Right renal cortex interstitium (tissue), 3 donors: ENCODE data around the gene KLLN. TPM values are rescaled to one million over a fixed set of nuclear protein-coding genes. Genes with fewer than 3 reads are reported as not detected.
"Not testable (repeated sequence)": the region's sequence is repeated elsewhere in the genome, so short reads cannot be mapped to it uniquely, and the experiment has no call there.

Source experiments
- DNase-seq, 3 donors: peaks; one replicate each; pipeline ENCODE4 v3.0.0-alpha.2; 2013; ENCODE audit warnings: low read depth in 3 of 3, low spot score in 2 of 3
- polyA plus RNA-seq, 3 donors: library from polyadenylated mRNA; unstranded; fragments of 120-200 nt; gene quantifications; one replicate each; pipeline ENCODE4 v1.2.1, GENCODE V29; 2013; ENCODE audit not compliant: insufficient read length in 3 of 3

Gene KLLN, protein sequence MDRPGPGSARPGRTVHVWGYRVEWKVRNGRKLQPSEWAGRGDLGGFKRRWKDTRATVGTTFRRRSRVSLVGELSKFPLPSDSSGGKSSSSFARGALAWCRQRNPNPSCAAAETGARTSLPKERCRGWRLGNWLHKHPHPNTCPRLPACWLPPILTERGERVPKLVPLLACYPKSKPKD
- polyA plus RNA-seq, result 1 to 10 TPM; 1.5 to 1.8 (median 1.7) TPM

DNA sequence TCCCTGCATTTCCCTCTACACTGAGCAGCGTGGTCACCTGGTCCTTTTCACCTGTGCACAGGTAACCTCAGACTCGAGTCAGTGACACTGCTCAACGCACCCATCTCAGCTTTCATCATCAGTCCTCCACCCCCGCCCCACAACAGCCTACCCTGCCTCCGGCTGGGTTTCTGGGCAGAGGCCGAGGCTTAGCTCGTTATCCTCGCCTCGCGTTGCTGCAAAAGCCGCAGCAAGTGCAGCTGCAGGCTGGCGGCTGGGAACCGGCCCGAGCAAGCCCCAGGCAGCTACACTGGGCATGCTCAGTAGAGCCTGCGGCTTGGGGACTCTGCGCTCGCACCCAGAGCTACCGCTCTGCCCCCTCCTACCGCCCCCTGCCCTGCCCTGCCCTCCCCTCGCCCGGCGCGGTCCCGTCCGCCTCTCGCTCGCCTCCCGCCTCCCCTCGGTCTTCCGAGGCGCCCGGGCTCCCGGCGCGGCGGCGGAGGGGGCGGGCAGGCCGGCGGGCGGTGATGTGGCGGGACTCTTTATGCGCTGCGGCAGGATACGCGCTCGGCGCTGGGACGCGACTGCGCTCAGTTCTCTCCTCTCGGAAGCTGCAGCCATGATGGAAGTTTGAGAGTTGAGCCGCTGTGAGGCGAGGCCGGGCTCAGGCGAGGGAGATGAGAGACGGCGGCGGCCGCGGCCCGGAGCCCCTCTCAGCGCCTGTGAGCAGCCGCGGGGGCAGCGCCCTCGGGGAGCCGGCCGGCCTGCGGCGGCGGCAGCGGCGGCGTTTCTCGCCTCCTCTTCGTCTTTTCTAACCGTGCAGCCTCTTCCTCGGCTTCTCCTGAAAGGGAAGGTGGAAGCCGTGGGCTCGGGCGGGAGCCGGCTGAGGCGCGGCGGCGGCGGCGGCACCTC lies at the start of gene KLLN, which contains the start of gene PTEN:
Gene KLLN, minus strand, starts transcription at position 481 of the 891 bp plus-strand sequence. CDS start 1,046 bp downstream, outside the sequence.
Gene PTEN, plus strand, starts transcription at position 573 of the 891 bp plus-strand sequence. CDS start 845 bp downstream, outside the sequence.
- peak; percentile 57 to 84 (median 82) for DNase-seq

DNA sequence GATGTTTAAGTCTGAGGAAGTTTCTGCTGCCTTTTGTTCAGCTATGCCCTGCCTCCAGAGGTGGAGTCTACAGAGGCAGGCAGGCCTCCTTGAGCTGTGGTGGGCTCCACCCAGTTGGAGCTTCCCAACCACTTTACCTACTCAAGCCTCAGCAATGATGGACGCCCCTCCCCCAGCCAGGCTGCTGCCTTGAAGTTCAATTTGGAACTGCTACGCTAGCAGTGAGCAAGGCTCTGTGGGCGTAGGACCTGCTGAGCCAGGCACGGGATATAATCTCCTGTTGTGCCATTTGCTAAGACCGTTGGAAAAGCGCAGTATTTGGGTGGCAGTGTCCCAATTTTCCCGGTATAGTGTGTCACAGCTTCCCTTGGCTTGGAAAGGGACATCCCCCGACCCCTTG lies 40.1 kb upstream of the KLLN start:
- not testable (repeated sequence) for DNase-seq

DNA sequence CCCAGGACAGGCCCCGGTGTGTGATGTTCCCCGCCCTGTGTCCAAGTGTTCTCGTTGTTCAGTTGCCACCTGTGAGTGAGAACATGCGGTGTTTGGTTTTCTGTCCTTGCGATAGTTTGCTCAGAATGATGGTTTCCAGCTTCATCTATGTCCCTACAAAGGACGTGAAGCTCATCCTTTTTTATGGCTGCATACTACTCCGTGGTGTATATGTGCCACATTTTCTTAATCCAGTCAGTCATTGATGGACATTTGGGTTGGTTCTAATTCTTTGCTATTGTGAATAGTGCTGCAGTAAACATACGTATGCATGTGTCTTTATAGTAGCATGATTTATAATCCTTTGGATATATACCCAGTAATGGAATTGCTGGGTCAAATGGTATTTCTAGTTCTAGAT lies 34.6 kb upstream of the KLLN start:
- DNase-seq, result not testable (repeated sequence)

DNA sequence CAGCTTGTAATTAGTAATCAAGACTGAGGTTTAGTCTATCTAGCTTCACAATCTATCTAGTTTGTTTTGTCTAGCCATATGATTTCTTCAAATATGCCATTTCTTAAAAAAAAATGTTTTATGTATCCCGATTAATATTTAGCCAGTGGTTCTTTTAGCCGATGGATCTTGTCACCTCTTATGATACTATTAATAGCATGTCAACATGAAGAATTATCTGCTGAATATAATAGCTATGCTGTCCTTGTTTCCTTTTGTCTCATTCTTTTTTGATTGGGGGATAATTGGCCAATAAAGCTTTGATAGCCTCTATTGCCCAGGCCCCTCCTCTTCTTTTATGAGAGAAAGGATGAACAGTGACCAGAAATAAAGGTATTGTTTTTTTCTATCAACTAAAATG lies 32.9 kb upstream of the KLLN start:
- no peak for DNase-seq

DNA sequence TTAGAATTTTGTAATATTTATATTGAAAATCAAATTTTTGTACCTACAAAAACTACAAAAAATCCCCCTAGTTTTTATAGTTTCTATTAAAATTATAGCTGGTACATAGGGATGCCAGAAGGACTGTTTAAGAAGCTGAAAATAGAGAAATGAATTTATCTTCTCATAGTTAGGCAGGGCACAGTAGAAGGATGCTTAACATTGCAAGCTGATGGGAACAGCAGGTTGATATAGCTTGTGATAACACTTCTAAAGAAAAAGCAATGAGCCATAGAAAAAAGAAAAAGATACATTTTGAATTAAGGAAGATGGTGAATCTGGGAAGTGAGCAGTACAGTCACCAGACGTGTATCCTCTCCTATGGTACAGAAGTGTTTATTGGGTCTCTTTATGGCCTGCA lies 32.1 kb upstream of the KLLN start:
- no peak for DNase-seq

DNA sequence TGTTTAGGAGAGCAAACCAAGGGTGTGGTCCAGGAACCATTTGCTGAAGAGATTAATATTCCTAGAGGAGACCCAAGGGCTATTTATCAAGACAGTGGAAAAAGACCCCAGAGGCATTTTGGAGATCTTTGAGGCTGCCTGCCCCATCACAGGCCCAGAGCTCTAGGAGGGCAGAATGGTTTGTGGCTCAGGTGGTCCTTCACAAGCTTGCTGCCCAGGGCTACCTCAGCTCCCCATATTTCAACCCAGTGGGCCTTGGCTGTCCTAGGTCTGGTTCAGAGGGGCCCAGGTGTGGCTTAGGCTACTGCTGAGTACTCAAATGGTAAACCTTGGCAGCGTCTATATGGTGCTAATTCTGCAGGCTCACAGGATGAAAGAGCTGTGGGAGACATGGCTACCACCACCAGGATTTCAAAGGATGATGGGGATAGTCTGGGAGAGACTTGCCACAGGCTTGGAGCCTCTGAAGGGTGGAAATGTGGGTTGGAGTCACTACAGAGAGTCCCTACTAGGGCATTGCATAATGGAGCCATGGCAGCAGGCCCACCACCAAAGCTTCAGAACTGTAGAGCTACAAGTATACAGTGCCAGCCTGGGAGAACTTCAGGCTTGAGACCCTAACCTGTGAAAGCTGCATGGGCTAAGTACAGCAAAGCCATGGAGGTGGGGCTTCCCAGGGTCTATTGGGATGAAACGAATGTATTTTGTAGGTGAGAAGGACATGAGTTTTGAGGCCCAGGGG lies 24.4 kb upstream of the KLLN start:
- no peak for DNase-seq

DNA sequence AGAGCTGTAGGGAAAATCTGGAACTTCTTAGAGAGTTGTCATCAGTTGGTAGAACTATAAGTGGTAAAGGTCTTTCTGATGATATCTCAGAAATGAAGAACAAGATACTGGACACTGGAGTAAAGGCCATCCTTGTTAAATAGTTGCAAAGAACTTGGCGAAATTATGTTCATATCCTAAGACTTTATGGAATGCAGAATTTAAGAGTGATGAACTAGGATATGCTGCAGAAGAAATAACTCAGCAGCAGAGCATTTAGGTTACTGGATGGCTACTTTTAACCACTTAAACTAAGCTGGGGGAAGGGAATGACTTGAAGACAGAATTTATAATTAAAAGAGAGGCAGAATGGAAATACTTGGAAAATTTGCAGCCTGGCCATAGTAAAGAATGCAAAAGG lies 23.8 kb upstream of the KLLN start:
- no peak for DNase-seq

DNA sequence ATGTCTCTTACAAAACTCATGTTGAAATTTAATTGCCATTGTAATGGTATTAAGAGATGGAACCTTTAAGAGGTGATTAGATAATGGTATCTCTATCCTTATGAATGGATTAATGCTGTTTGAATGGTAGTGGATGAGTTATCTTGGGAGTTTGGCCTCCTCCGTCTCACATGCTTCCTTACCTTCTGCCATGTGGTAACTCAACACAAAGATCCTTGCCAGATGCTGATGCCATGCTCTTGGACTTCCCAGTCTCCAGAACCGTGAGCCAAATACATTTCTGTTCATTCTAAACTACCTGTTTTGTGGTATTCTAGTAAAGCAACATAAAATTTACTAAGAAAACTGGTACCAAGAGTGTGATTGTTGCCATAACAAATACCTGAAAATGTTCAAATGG lies 23.3 kb upstream of the KLLN start:
- DNase-seq, result no peak

DNA sequence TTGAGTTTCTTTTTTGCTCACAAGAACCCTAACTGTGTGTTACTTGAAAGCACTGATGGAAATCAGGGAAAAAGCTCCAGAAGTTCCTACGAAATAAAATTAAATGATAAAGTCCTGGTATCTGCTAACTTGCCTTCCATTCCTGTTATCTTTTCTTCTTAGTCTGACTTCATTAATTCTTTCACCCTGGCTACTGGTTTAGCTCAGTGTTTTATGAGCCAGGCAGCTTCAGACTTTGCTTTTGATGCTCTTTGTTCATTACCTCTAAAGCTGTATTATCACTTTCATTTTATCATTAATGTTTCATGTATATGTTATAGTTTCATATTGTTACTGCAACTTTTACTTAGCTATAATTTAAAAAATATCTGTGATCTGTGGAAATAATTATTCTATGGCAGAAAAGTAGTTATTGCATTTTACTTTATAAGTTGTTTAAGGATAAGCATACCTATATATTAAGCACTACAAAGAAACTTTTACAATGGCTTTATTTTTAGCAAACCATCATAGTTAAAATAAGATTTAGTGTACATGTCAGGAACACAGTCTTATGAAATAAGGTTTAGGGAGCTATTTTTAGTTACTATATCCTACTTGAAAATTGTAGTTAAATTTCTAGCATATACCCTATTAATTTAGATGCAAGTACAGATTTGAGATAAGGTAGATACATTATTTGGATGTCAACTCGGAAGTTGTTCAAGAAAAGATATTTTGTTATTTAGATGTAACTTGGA lies 19.4 kb upstream of the KLLN start:
- DNase-seq, result no peak

DNA sequence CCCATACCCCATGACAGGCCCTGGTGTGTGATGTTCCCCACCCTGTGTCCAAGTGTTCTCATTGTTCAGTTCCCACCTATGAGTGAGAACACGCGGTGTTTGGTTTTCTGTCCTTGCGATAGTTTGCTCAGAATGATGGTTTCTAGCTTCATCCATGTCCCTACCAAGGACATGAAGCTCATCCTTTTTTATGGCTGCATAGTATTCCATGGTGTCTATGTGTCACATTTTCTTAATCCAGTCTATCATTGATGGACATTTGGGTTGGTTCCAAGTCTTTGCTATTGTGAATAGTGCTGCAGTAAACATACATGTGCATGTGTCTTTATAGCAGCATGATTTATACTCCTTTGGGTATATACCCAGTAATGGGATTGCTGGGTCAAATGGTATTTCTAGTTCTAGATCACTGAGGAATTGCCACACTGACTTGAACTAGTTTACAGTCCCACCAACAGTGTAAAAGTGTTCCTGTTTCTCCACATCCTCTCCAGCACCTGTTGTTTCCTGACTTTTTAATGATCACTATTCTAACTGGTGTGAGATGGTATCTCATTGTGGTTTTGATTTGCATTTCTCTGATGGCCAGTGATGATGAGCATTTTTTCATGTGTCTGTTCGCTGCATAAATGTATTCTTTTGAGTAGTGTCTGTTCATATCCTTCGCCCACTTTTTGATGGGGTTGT lies 18.2 kb upstream of the KLLN start:
- not testable (repeated sequence) for DNase-seq

DNA sequence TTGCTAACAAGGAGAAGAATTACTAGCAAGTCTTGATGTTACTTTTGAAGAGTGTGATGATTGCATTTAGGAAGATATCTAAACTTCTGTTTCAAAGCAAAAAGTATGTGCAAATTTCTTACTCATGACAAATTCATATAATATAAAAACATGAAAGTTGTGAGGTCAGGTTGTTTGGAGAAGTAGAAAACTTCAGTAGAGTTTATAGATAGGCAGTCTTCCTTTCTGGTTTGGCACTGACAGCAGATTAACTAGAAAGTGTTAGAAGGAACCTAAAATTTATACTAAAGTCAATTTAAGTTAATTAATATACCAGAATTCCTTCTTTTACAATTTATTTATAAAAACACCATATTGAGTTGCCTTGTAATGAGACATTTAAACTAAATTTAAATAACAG lies 17.0 kb upstream of the KLLN start:
- DNase-seq, result no peak

DNA sequence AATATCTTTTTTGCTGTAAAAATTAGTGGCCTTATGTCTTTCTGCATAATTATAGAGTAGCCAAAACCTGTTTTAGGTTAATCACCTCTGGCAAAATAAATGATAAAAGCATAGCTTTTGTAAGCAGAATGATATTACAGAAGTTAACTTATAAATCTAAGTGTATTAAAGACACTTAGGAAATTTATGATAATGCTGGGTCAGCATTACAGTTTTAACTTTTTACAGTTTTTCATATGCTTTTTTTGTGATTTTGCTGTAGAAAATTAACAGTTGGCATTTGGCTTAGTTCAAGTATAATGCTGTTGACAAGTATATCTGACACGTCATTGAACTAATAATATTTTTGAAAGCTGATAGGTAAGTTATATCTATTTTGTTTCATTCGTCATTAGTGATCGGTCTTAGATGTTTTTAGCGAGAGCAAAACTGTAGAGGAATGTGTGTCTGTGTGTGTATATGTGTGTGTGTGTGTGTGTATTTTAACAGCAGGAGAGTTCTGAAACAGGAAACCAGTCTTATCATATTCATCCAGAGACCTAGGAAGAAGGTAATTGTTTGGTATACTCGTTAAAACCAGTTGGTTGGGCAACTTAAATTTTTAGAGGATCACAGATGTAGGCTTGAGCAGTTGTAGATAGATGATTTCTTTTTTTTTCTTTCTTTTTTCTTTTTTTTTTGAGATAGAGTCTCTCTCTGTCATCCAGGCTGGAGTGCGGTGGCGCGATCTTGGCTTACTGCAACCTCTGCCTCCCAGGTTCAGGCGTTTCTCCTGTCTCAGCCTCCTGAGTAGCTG lies 15.5 kb upstream of the KLLN start:
- DNase-seq, result no peak

DNA sequence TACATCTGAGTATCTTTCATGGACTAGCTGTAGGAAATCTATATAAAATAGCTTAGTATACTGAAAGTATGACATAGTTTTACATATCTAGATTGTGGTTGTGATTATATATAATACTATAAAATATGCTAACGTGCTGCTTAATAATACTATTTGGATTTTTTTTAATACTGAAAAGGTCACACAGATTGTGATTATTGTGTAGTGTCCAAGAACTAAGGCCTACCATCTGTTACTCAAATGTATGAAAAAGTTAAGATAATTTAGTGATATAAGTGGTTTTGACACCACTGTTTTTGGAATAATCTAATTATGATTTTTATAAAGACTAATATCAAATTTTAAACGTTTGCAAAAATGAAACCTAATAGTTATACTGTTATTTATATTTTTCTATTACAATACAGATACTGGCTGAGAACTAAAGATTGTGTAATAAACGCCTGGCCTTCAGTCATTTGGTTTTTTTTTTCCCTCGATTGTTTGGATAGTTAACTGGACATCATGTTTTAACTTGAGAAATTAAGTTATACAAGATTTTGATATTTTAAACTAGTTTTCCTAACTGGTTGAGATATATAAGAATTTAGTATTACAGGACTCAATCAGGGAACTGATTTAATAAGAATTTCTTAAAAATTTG lies 12.7 kb upstream of the KLLN start:
- no peak for DNase-seq

DNA sequence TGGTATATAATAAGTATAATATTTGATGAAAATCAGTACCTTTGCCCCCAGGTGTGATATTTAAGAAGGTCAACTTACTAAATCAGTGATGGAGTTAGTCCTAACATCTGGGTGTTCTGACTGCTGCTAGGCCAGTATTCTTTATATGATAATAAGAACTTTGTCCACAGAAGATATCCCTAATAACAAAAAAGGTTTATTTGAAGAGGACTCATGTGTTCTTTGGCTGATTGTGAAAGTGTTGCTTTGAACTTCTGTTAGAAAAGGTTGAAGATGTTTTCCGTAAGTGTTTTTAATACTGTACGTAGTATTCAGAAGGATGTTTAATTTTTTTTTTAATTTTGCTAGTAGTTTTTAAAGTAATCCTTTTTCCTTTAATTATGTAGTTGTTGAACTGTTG lies 10.3 kb upstream of the KLLN start:
- no peak for DNase-seq

DNA sequence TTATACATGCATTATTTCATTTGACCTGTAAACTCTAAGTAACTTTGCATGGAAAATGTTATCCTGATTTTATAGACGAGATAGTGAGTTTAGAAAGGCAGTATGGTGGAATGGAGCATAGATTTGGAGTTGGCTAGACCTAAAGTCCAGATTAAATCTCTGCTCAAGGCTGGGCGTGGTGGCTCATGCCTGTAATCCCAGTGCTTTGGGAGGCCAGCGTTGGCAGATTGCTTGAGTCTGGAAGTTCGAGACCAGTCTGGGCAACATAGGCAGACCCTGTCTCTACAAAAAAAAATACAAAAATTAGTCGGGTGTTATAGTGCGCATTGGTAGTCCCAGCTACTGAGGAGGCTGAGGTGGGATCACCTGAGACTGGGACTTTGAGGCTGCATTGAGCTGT lies 9.5 kb upstream of the KLLN start:
- DNase-seq, result no peak

DNA sequence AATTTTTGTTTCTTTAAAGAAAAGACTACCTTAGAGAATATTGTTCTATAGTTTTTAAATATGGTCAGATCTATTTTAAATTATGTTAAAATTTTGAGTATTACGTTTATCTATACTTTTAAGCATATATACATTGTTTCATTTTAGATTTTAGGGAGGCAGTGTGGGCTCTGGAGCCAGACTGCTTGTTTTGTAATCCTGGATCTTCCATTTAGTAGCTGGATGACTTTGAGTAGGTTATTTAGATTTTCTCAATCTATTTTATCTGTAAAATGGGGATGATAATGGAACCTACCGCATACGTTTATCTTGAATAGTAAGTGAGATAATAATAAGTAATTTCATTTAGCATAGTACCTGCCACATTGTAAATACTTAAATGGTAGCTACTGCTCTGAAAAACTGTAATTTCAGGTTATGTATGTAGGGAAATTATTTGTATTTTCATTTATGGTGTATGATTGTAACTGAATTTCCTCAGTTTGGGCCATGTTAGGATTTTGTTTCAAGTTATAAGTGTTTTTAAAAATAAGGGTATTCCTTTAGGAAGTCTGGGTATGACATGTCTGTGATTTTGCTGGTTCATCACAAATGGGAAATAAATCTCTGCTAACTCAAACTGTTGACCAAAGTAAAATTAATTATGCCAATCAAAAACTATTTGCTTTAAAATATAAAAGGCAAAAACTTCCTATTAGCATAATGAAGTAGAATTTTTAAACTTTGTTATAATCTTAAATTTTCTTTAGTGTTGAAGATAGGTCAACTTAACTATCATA lies 6.6 kb upstream of the KLLN start:
- no peak for DNase-seq

DNA sequence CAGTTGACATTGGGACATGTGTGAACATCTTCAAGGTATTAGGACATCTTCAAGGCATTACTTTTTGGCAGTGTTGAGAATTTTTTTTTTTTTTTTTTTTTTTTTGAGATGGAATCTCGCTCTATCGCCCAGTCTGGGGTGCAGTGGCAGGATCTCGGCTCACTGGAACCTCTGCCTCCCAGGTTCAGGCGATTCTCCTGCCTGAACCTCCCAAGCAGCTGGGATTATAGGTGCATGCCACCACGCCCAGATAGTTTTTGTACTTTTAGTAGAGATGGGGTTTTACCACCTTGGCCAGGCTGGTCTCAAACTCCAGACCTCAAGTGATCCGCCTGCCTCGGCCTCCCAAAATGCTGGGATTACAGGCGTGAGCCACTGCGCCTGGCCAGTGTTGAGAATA lies 5.8 kb upstream of the KLLN start:
- not testable (repeated sequence) for DNase-seq

DNA sequence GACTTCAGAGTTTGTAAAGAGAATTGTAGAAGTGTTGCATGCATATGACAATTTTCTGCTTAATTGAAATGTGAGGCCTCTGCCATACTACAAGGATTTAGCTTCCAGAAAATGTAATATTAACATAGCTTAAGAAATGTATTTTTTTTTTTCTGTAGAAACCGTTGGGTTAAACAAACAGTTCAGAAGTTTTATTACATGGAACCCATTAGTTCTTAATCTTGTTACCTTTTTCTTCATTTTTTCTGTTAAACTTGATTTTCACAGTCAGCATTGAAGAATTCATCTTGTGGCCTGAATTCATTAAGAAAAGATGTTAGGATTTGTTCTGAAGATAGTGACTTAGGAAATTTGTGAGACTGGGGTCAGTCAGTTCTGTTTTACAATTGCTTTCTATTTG lies 4.9 kb upstream of the KLLN start:
- no peak for DNase-seq
